H9 (cell line): Measurements from ENCODE around the gene RNASE3. TPM values are rescaled to one million over a fixed set of nuclear protein-coding genes. Genes with fewer than 3 reads are reported as not detected.

Experiments used
- DNase-seq: peaks from one replicate; pipeline ENCODE4 v3.0.0-alpha.2; 2017
- H2AFZ ChIP-seq: one replicate; pipeline ENCODE4 v1.6.1; 2013; ENCODE audit warnings: mild to moderate bottlenecking, low read length, control low read depth, moderate library complexity
- H2AK5ac ChIP-seq: 2 replicates; pipeline ENCODE4 v1.6.1; 2013; ENCODE audit warnings: low read length, control low read depth, mixed read lengths; ENCODE audit not compliant: insufficient read length
- H2BK120ac ChIP-seq: one replicate; pipeline ENCODE4 v1.6.1; 2013; ENCODE audit warnings: low read depth, mild to moderate bottlenecking, low read length, control low read depth, inconsistent platforms; ENCODE audit not compliant: poor library complexity, severe bottlenecking
- H2BK12ac ChIP-seq: 2 replicates; pipeline ENCODE4 v1.6.1; 2013; ENCODE audit warnings: low read length, control low read depth, mixed read lengths, low read depth; ENCODE audit not compliant: insufficient read length
- H2BK15ac ChIP-seq: 2 replicates; pipeline ENCODE4 v1.6.1; 2013; ENCODE audit warnings: low read depth, low read length, control low read depth
- H2BK20ac ChIP-seq: one replicate; pipeline ENCODE4 v1.6.1; 2013; ENCODE audit warnings: low read depth, mild to moderate bottlenecking, low read length, control low read depth, inconsistent platforms; ENCODE audit not compliant: poor library complexity, severe bottlenecking
- H2BK5ac ChIP-seq: 2 replicates; pipeline ENCODE4 v1.6.1; 2013; ENCODE audit warnings: low read length, control low read depth, mixed read lengths; ENCODE audit not compliant: insufficient read length
- H3K14ac ChIP-seq: 2 replicates; pipeline ENCODE4 v1.6.1; 2013; ENCODE audit warnings: low read length, control low read depth; ENCODE audit not compliant: insufficient read depth
- H3K18ac ChIP-seq: 2 replicates; pipeline ENCODE4 v1.6.1; 2013; ENCODE audit warnings: low read depth, mild to moderate bottlenecking, mixed read lengths, low read length, control low read depth; ENCODE audit not compliant: insufficient read length
- H3K23ac ChIP-seq: 2 replicates; pipeline ENCODE4 v1.6.1; 2013; ENCODE audit warnings: low read length, control low read depth, mixed read lengths, low read depth; ENCODE audit not compliant: insufficient read length
- H3K23me2 ChIP-seq: 2 replicates; pipeline ENCODE4 v1.6.1; 2013; ENCODE audit warnings: low read depth, mild to moderate bottlenecking, mixed read lengths, low read length, control low read depth; ENCODE audit not compliant: insufficient read length, poor library complexity, severe bottlenecking
- H3K27ac ChIP-seq: 2 replicates; pipeline ENCODE4 v1.5.1; 2013; ENCODE audit warnings: low read length, control low read depth, mixed read lengths, low read depth; ENCODE audit not compliant: insufficient read length
- H3K27me3 ChIP-seq: 2 replicates; pipeline ENCODE4 v1.6.1; 2013; ENCODE audit warnings: low read length, control low read depth, inconsistent platforms; ENCODE audit not compliant: insufficient read depth
- H3K4ac ChIP-seq: 2 replicates; pipeline ENCODE4 v1.6.1; 2013; ENCODE audit warnings: low read depth, mild to moderate bottlenecking, control low read depth, inconsistent platforms, low read length, moderate library complexity
- H3K4me1 ChIP-seq: 2 replicates; pipeline ENCODE4 v1.6.1; 2013; ENCODE audit warnings: low read length, control low read depth, inconsistent platforms; ENCODE audit not compliant: insufficient read depth
- H3K4me2 ChIP-seq: 2 replicates; pipeline ENCODE4 v1.6.1; 2013; ENCODE audit warnings: low read length, control low read depth, mixed read lengths; ENCODE audit not compliant: insufficient read length, insufficient read depth
- H3K56ac ChIP-seq: 2 replicates; pipeline ENCODE4 v1.6.1; 2013; ENCODE audit warnings: low read depth, mild to moderate bottlenecking, mixed read lengths, low read length, control low read depth; ENCODE audit not compliant: insufficient read length
- H3K79me1 ChIP-seq: 2 replicates; pipeline ENCODE4 v1.6.1; 2013; ENCODE audit warnings: low read depth, mild to moderate bottlenecking, moderate library complexity, low read length, control low read depth, inconsistent platforms; ENCODE audit not compliant: insufficient read depth, poor library complexity, severe bottlenecking
- H3K79me2 ChIP-seq: 2 replicates; pipeline ENCODE4 v1.6.1; 2013; ENCODE audit warnings: low read length, control low read depth, inconsistent platforms; ENCODE audit not compliant: insufficient read depth
- H3K9ac ChIP-seq: 2 replicates; pipeline ENCODE4 v1.6.1; 2013; ENCODE audit warnings: low read length, control low read depth, mixed read lengths; ENCODE audit not compliant: insufficient read length; ENCODE audit errors: extremely low read depth
- H3K9me3 ChIP-seq: one replicate; pipeline ENCODE4 v1.6.1; 2013; ENCODE audit warnings: low read depth, low read length, inconsistent platforms; ENCODE audit not compliant: control insufficient read depth
- H3T11ph ChIP-seq: one replicate; pipeline ENCODE4 v1.6.1; 2013; ENCODE audit warnings: mild to moderate bottlenecking, low read length, control low read depth, inconsistent platforms
- H4K20me1 ChIP-seq: one replicate; pipeline ENCODE4 v1.6.1; 2013; ENCODE audit not compliant: control insufficient read depth, insufficient read length, insufficient read depth
- H4K5ac ChIP-seq: 2 replicates; pipeline ENCODE4 v1.6.1; 2013; ENCODE audit warnings: low read depth, mild to moderate bottlenecking, mixed read lengths, low read length, control low read depth; ENCODE audit not compliant: insufficient read length
- H4K8ac ChIP-seq: replicated peaks from 2 replicates; pipeline ENCODE4 v1.6.1; 2013; ENCODE audit warnings: low read length, control low read depth, mixed read lengths, low read depth; ENCODE audit not compliant: insufficient read length
- H4K91ac ChIP-seq: 2 replicates; pipeline ENCODE4 v1.6.1; 2013; ENCODE audit warnings: low read depth, mild to moderate bottlenecking, moderate library complexity, mixed read lengths, low read length, control low read depth; ENCODE audit not compliant: insufficient read length
- H3K27ac Mint-ChIP-seq, 3 experiments: 2 replicates in 2 of 3; 3 replicates in 1 of 3; pipeline ENCODE4 v1.8.0; 2020 to 2021; ENCODE audit warnings: mixed read lengths in 3 of 3, mild to moderate bottlenecking in 1 of 3, moderate library complexity in 1 of 3
- H3K27me3 Mint-ChIP-seq: 2 replicates; pipeline ENCODE4 v1.8.0; 2021; ENCODE audit warnings: low read depth, mild to moderate bottlenecking, moderate library complexity, mixed read lengths
- H3K36me3 Mint-ChIP-seq, 3 experiments: 2 replicates in 2 of 3; 3 replicates in 1 of 3; pipeline ENCODE4 v1.8.0; 2020 to 2021; ENCODE audit warnings: low read depth in 3 of 3, mixed read lengths in 3 of 3; ENCODE audit not compliant: insufficient read depth in 1 of 3
- H3K4me1 Mint-ChIP-seq, 2 experiments: 2 replicates each; pipeline ENCODE4 v1.8.0; 2020; ENCODE audit warnings: mixed read lengths in 2 of 2
- H3K4me3 Mint-ChIP-seq, 2 experiments: 2 replicates in 1 of 2; 3 replicates in 1 of 2; pipeline ENCODE4 v1.8.0; 2020 to 2021; ENCODE audit warnings: mild to moderate bottlenecking in 2 of 2, mixed read lengths in 2 of 2, moderate library complexity in 1 of 2
- H3K9me3 Mint-ChIP-seq, 2 experiments: 2 replicates in 1 of 2; 3 replicates in 1 of 2; pipeline ENCODE4 v1.8.0; 2020; ENCODE audit warnings: mild to moderate bottlenecking in 2 of 2, mixed read lengths in 2 of 2, moderate library complexity in 1 of 2
- WGBS: extraction: QIAGEN DNeasy Blood & Tissue Kit; methylation state at CpG from one replicate; pipeline ENCODE4 v1.1.7; 2013; ENCODE audit warnings: missing lambda C conversion rate, low lambda C conversion rate, mixed read lengths; ENCODE audit not compliant: insufficient read length; ENCODE audit errors: extremely low coverage; 5-methylcytosine and 5-hydroxymethylcytosine counted together
- total RNA-seq: library from RNA; stranded (reverse); gene quantifications from 2 replicates; pipeline ENCODE4 v1.2.1, GENCODE V29; 2021
- TF ChIP-seq, protein P1 (sequence below): fragments of 200-600 bp; sonication (generic); conservative IDR thresholded peaks from 3 replicates; pipeline ENCODE4 v1.8.0; 2021; ENCODE audit warnings: antibody characterized with exemption, mild to moderate bottlenecking

The RNASE3 gene
- total RNA-seq, 1 experiment from 2014 or later: not detected

DNA sequence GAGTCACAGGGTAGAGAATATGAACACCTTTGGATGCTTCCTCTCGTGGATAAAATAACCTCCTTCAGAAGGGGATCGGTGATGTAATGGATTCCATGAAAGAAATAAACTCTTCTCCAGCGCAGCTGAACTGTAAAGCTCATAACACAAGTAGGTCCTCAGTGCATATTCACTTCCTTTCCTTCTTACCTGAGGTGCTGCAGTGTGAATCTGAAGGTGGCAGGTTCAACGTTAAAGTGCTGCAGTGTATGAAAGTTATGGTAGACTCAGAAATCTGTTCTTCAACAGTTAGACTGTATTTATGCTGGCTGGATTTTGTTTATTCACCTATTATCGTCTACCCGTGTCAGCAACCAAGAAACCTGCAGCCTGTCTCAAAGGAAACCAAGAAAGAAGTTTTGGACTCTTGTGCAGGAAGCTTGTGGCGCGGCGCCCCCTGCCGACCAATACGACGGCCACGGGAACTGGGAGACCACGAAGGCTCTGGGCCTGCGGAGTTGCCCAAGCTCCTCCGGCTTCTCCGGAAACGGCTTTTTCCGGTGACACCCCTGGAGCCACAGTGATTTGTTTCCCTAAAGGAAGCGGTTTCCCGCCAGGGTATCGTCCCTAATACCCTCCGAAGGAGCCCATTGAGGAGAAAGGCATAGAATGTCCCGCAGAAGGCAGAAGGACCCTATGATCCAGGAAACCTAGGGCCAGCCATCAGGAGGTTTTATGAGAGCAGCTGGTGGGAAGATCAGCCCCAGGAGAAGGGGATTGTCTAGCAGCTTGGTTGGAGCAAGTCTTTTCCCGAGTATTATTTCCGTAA lies 17.6 kb upstream of the RNASE3 start:
- Histone ChIP-seq H2BK12ac (no peak overlapping the region), H3K27ac (no peak overlapping the region), H4K91ac (no peak overlapping the region), H4K5ac (peak overlapping the region; percentile 61), H2BK15ac (no peak overlapping the region), H3K9ac (peak overlapping the region; percentile 47), H3K9me3 (no peaks in the 10 kb centered on the region), H4K8ac (no peak overlapping the region), H2AK5ac (no peak overlapping the region), H3K27me3 (no peaks in the 10 kb centered on the region), H2AFZ (peak overlapping the region; percentile 97), H3K23ac (no peak overlapping the region), H3T11ph (no peak overlapping the region), H3K23me2 (no peaks in the 10 kb centered on the region), H3K56ac (no peak overlapping the region), H2BK120ac (no peak overlapping the region), H3K4me2 (peak overlapping the region; percentile 59), H2BK5ac (no peak overlapping the region), H2BK20ac (no peak overlapping the region), H4K20me1 (no peaks in the 10 kb centered on the region), H3K4ac (no peak overlapping the region), H3K79me2 (no peaks in the 10 kb centered on the region), H3K14ac (peak overlapping the region; percentile 61), H3K4me1 (no peaks in the 10 kb centered on the region), H3K18ac (peak overlapping the region; percentile 77), H3K79me1 (no peaks in the 10 kb centered on the region)
- peak; percentile 94 for DNase-seq
- WGBS: no CpG with 5 or more reads among the region's 26 CpGs
- H3K36me3 Mint-ChIP-seq: peaks cover 0 to 3% (median 0%) of the 10 kb centered on the region in 3 experiments; a peak in 1 of 7 replicates
- H3K4me3 Mint-ChIP-seq: peak overlapping the region; percentile 57 to 67
- TF ChIP-seq, protein P1, sequence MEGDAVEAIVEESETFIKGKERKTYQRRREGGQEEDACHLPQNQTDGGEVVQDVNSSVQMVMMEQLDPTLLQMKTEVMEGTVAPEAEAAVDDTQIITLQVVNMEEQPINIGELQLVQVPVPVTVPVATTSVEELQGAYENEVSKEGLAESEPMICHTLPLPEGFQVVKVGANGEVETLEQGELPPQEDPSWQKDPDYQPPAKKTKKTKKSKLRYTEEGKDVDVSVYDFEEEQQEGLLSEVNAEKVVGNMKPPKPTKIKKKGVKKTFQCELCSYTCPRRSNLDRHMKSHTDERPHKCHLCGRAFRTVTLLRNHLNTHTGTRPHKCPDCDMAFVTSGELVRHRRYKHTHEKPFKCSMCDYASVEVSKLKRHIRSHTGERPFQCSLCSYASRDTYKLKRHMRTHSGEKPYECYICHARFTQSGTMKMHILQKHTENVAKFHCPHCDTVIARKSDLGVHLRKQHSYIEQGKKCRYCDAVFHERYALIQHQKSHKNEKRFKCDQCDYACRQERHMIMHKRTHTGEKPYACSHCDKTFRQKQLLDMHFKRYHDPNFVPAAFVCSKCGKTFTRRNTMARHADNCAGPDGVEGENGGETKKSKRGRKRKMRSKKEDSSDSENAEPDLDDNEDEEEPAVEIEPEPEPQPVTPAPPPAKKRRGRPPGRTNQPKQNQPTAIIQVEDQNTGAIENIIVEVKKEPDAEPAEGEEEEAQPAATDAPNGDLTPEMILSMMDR: peak; percentile 98
- H3K27ac Mint-ChIP-seq: no peak overlapping the region
- H3K27me3 Mint-ChIP-seq: peaks cover 39% of the 10 kb centered on the region
- peaks cover 11% of the 10 kb centered on the region in 2 experiments; a peak in 3 of 4 replicates for H3K4me1 Mint-ChIP-seq
- H3K9me3 Mint-ChIP-seq: peaks cover 3 to 6% of the 10 kb centered on the region in 2 experiments; a peak in 3 of 5 replicates
